ENCODE measurements around the gene ALDH3B2.
"Not testable (repeated sequence)": the region's sequence is repeated elsewhere in the genome, so short reads cannot be mapped to it uniquely, and the experiment has no call there.

ALDH3B2 gene

GRCh38 chr11:67642173-67643120 is 32.0 kb downstream of the ALDH3B2 start:
- DNase-seq (ENCODE audit: low read depth), result no peak

- DNase-seq (ENCODE audit: low read depth), result no peak
Observed at GRCh38 chr11:67641338-67642172, 32.9 kb downstream of the ALDH3B2 start.

GRCh38 chr11:67640758-67641337 is 33.6 kb downstream of the ALDH3B2 start:
- DNase-seq (ENCODE audit: low read depth), result no peak

- DNase-seq (ENCODE audit: low read depth), result no peak
Observed at GRCh38 chr11:67640021-67640757, 34.2 kb downstream of the ALDH3B2 start.

GRCh38 chr11:67639438-67639859 is 35.0 kb downstream of the ALDH3B2 start, which contains the start of gene TBX10:
Gene TBX10 (minus strand): TSS chr11:67639763. CDS start chr11:67639472, 291 bp downstream.
- no peak for DNase-seq (ENCODE audit: low read depth)

GRCh38 chr11:67638535-67639437 is 35.6 kb downstream of the ALDH3B2 start:
- no peak for DNase-seq (ENCODE audit: low read depth)

GRCh38 chr11:67637441-67637840 is 37.0 kb downstream of the ALDH3B2 start:
- not testable (repeated sequence) for DNase-seq (ENCODE audit: low read depth)

GRCh38 chr11:67636962-67637361 is 37.5 kb downstream of the ALDH3B2 start:
- DNase-seq (ENCODE audit: low read depth), result no peak

- DNase-seq (ENCODE audit: low read depth), result no peak
Observed at GRCh38 chr11:67635231-67635521, 39.2 kb downstream of the ALDH3B2 start.

- DNase-seq (ENCODE audit: low read depth), result no peak
Observed at GRCh38 chr11:67634366-67635230, 39.8 kb downstream of the ALDH3B2 start.

- no peak for DNase-seq (ENCODE audit: low read depth)
Observed at GRCh38 chr11:67633758-67634365, 40.6 kb downstream of the ALDH3B2 start.

- no peak for DNase-seq (ENCODE audit: low read depth)
Observed at GRCh38 chr11:67632982-67633755, 41.3 kb downstream of the ALDH3B2 start.

- DNase-seq (ENCODE audit: low read depth), result no peak
Observed at GRCh38 chr11:67632175-67632981, 42.0 kb downstream of the ALDH3B2 start.

GRCh38 chr11:67631853-67632174 is 42.6 kb downstream of the ALDH3B2 start:
- DNase-seq (ENCODE audit: low read depth), result no peak

GRCh38 chr11:67631411-67631810 is 43.0 kb downstream of the ALDH3B2 start:
- no peak for DNase-seq (ENCODE audit: low read depth)

- DNase-seq (ENCODE audit: low read depth), result no peak
Observed at GRCh38 chr11:67630943-67631331, 43.5 kb downstream of the ALDH3B2 start.

- peak; percentile 86 for DNase-seq (ENCODE audit: low read depth)
Observed at GRCh38 chr11:67630228-67630942, 44.0 kb downstream of the ALDH3B2 start.

Measured in HS-27A (cell line).